Prostate gland (tissue), 2 donors: Measurements from ENCODE around the gene SLCO3A1.

ENCODE experiments used
- POLR2A ChIP-seq: fragments of 450-650 bp; IDR thresholded peaks from one replicate; pipeline ENCODE4 v1.6.1; 2016; ENCODE audit warnings: antibody characterized with exemption, mild to moderate bottlenecking
- POLR2AphosphoS5 ChIP-seq: sonication (generic); formaldehyde crosslinking; IDR thresholded peaks from one replicate; pipeline ENCODE4 v1.6.1; 2017; ENCODE audit warnings: antibody characterized with exemption
- TF ChIP-seq, protein P1 (sequence below), 4 experiments: fragments of 200-600 bp in 2 of 4; fragments of 450-650 bp in 2 of 4; sonication (generic) in 2 of 4; IDR thresholded peaks; 1 replicate in 3 of 4; 2 replicates in 1 of 4; pipeline ENCODE4 v1.5.1; 2016 to 2019; ENCODE audit warnings: antibody characterized with exemption in 4 of 4, mild to moderate bottlenecking in 2 of 4, moderate library complexity in 2 of 4

- TF ChIP-seq, protein P1, sequence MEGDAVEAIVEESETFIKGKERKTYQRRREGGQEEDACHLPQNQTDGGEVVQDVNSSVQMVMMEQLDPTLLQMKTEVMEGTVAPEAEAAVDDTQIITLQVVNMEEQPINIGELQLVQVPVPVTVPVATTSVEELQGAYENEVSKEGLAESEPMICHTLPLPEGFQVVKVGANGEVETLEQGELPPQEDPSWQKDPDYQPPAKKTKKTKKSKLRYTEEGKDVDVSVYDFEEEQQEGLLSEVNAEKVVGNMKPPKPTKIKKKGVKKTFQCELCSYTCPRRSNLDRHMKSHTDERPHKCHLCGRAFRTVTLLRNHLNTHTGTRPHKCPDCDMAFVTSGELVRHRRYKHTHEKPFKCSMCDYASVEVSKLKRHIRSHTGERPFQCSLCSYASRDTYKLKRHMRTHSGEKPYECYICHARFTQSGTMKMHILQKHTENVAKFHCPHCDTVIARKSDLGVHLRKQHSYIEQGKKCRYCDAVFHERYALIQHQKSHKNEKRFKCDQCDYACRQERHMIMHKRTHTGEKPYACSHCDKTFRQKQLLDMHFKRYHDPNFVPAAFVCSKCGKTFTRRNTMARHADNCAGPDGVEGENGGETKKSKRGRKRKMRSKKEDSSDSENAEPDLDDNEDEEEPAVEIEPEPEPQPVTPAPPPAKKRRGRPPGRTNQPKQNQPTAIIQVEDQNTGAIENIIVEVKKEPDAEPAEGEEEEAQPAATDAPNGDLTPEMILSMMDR (IDR thresholded peaks at IDR 0.05), result no peak
- TF ChIP-seq POLR2AphosphoS5 (no peak), POLR2A (no peak)
These were observed 258.7 kb downstream of the SLCO3A1 start for GRCh38 chr15:92112180-92112579.
